Endothelial cell (in vitro differentiated cells): Measurements from ENCODE around the gene ATP23. TPM values are rescaled to one million over a fixed set of nuclear protein-coding genes. Genes with fewer than 3 reads are reported as not detected.

Experiments used
- DNase-seq: peaks from one replicate; pipeline ENCODE4 v3.0.0; 2021; ENCODE audit warnings: low spot score
- H3K27ac Mint-ChIP-seq: one replicate; pipeline ENCODE4 v1.8.0; 2021; ENCODE audit warnings: mixed read lengths, inconsistent platforms; ENCODE audit not compliant: unreplicated experiment
- H3K27me3 Mint-ChIP-seq: one replicate; pipeline ENCODE4 v1.8.0; 2021; ENCODE audit warnings: mild to moderate bottlenecking, moderate library complexity, mixed read lengths, inconsistent platforms; ENCODE audit not compliant: unreplicated experiment
- H3K36me3 Mint-ChIP-seq: one replicate; pipeline ENCODE4 v1.8.0; 2021; ENCODE audit warnings: mild to moderate bottlenecking, low read depth, mixed read lengths, inconsistent platforms; ENCODE audit not compliant: unreplicated experiment
- H3K4me1 Mint-ChIP-seq: one replicate; pipeline ENCODE4 v1.8.0; 2021; ENCODE audit warnings: mild to moderate bottlenecking, mixed read lengths, inconsistent platforms; ENCODE audit not compliant: unreplicated experiment
- H3K4me3 Mint-ChIP-seq: one replicate; pipeline ENCODE4 v1.8.0; 2021; ENCODE audit warnings: mild to moderate bottlenecking, mixed read lengths, inconsistent platforms; ENCODE audit not compliant: unreplicated experiment
- H3K9me3 Mint-ChIP-seq: one replicate; pipeline ENCODE4 v1.8.0; 2021; ENCODE audit warnings: mixed read lengths, inconsistent platforms; ENCODE audit not compliant: unreplicated experiment
- total RNA-seq: library from RNA; stranded (reverse); fragmentation: NEBNext Ultra II Directional; extraction: Animal tissue kit (Norgen Biotek cat#: 25700); gene quantifications from one replicate; pipeline ENCODE4 v1.2.1, GENCODE V29; 2021; ENCODE audit not compliant: unreplicated experiment
- TF ChIP-seq, protein P1 (sequence below): fragments of 200-600 bp; sonication (generic); IDR thresholded peaks from one replicate; pipeline ENCODE4 v1.5.0; 2021; ENCODE audit warnings: antibody characterized with exemption; ENCODE audit not compliant: unreplicated experiment

Gene ATP23
- total RNA-seq, 1 donor from 2014 or later: 3.1 TPM

DNA sequence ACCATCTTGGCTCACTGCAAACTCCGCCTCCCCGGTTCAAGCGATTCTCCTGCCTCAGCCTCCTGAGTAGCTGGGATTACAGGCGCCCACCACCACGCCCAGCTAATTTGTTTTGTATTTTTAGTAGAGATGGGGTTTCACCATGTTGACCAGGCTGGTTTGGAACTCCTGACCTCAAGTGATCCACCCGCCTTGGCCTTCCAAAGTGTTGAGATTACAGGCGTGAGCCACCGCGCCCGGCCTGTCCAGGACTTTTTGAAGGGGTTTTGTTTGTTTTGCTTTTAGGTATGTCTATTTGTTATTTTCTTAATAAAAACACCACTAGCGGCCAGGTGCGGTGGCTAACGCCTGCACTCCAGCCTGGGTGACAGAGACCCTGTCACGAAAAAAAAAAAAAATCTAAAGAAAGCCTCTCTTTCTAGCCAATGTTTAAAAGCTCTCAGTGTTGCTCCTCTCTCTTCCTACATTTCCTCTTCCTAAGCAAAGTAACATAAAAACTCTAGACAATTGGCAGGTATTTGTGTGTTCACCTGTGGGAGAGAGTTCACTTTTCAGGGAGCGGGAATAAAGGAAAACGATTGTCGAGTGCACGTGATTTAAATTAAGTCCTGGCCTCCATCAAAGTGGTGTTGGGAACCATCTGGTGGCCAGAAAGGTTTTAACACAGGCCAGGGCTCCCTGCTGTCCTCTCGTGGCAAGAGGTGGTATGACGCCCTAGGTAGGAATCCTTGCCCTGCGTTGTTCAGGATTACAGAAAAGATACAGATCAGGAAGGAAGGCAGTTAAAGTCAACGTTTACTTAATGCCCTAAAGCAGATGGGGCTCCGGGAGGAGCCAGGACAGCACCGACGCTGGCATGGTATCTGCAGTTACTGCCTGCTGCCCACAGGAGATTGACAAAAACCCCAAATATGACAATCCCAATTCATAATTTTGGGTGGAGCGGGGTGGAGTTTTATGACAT lies 36.2 kb upstream of the ATP23 start:
- H3K36me3 Mint-ChIP-seq: no peaks in the 10 kb centered on the region
- TF ChIP-seq, protein P1, sequence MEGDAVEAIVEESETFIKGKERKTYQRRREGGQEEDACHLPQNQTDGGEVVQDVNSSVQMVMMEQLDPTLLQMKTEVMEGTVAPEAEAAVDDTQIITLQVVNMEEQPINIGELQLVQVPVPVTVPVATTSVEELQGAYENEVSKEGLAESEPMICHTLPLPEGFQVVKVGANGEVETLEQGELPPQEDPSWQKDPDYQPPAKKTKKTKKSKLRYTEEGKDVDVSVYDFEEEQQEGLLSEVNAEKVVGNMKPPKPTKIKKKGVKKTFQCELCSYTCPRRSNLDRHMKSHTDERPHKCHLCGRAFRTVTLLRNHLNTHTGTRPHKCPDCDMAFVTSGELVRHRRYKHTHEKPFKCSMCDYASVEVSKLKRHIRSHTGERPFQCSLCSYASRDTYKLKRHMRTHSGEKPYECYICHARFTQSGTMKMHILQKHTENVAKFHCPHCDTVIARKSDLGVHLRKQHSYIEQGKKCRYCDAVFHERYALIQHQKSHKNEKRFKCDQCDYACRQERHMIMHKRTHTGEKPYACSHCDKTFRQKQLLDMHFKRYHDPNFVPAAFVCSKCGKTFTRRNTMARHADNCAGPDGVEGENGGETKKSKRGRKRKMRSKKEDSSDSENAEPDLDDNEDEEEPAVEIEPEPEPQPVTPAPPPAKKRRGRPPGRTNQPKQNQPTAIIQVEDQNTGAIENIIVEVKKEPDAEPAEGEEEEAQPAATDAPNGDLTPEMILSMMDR: peak; percentile 97
- peak; percentile 90 for DNase-seq
- no peak overlapping the region for H3K27ac Mint-ChIP-seq
- H3K27me3 Mint-ChIP-seq: peaks cover 8% of the 10 kb centered on the region
- peaks cover 7% of the 10 kb centered on the region for H3K4me1 Mint-ChIP-seq
- H3K9me3 Mint-ChIP-seq: no peaks in the 10 kb centered on the region
- no peak overlapping the region for H3K4me3 Mint-ChIP-seq

DNA sequence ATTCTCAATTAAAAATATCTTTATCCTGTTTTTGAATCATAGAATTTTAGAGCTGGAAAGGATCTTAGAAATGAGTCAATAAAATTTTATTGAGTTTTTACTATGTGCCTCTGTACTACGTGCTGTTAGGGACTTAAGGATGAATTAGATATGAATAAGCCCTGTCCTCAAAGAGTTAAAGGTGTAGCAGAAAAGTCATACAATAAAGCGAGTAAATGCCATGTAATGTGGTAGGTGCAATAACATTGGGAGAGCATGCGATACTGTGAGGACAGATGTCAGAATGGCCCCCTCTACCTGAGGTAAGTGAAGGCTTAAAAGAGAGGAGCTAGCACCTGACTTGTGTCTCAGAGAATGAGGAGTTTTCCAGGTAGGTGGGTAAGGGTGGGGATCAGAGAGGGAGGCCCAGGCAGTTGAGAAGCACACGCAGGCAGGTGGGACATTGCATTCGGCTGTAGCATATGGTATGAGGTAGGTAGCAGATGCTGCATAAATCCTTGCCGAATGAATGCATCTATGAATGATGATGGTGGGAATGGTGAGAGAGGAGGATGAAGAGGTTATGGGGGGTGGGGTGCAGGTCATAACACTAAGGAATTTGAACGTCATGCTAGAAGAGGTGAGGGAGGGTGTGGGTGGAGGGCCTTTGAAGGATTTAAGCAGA lies 35.4 kb upstream of the ATP23 start:
- TF ChIP-seq, protein P1: no peak
- Mint-ChIP-seq H3K9me3 (no peaks in the 10 kb centered on the region), H3K4me3 (no peak overlapping the region), H3K27me3 (peaks cover 8% of the 10 kb centered on the region), H3K27ac (no peak overlapping the region), H3K4me1 (peaks cover 7% of the 10 kb centered on the region), H3K36me3 (no peaks in the 10 kb centered on the region)
- DNase-seq: no peak

DNA sequence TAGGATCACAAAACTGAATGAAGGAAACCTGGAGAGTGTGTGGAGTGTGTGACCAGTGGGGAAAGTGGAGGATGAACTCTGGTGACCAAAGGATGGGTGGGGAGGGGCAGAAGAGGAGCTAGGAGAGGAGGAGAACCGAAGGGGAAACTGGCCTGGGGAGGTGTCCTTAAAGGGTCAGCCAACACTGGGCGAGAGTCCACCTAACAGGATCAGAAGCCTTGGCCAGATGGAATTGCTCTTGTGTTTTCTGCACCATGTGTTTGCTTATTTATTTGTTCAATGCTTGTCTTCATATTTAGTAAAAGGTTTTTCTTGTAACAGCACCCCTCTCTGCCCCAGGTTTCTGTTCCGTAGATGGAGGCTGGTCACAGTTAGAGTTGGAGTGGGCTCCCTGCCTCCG lies 34.5 kb upstream of the ATP23 start:
- no peaks in the 10 kb centered on the region for H3K9me3 Mint-ChIP-seq
- H3K36me3 Mint-ChIP-seq: no peaks in the 10 kb centered on the region
- DNase-seq: no peak
- H3K4me1 Mint-ChIP-seq: peaks cover 7% of the 10 kb centered on the region
- H3K4me3 Mint-ChIP-seq: no peak overlapping the region
- H3K27ac Mint-ChIP-seq: no peak overlapping the region
- TF ChIP-seq, protein P1: no peak
- H3K27me3 Mint-ChIP-seq: peaks cover 8% of the 10 kb centered on the region

DNA sequence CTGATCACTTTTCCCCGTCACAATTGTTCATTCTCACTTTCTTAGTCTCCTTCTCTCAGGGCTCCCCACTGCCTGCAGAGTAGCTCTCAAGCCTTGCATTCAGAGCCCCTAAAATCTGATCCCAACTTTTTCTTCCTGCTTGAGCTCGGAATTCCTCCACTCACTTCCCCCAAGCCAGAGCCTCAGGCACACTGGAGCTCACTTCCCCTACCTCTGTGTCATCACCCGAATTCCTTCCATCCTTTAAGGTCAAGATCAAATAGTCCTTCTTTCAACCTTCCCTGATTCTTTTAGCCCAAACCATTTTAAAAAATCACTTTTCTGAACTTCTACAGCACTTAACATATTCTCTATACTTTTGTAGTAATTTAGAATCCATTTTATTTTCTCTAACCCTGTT lies 34.1 kb upstream of the ATP23 start:
- Mint-ChIP-seq H3K36me3 (no peaks in the 10 kb centered on the region), H3K4me3 (no peak overlapping the region), H3K27ac (no peak overlapping the region), H3K27me3 (peaks cover 8% of the 10 kb centered on the region), H3K4me1 (peaks cover 7% of the 10 kb centered on the region), H3K9me3 (no peaks in the 10 kb centered on the region)
- TF ChIP-seq, protein P1: no peak
- no peak for DNase-seq

DNA sequence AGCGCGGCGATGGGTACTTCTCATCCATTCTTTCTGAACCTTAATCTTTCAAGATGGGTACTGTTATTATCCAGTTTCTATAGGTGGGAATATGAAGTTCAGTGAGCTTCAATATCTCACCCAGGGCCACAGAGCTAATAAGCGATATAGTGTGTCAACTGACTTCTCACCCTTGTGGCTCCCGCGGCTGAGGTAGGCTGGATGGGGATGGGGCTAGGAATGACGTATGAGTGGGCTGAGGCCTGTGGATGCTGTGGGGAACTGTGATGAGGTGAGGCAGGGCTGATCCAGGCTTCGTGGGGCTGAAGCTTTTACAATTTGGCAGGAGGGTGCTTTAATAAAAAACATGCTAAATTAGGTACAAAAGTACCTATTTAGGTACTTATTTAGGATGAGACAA lies 32.9 kb upstream of the ATP23 start:
- no peak for DNase-seq
- no peak overlapping the region for H3K4me3 Mint-ChIP-seq
- H3K27ac Mint-ChIP-seq: no peak overlapping the region
- H3K36me3 Mint-ChIP-seq: no peaks in the 10 kb centered on the region
- H3K9me3 Mint-ChIP-seq: no peaks in the 10 kb centered on the region
- TF ChIP-seq, protein P1: no peak
- peaks cover 7% of the 10 kb centered on the region for H3K4me1 Mint-ChIP-seq
- H3K27me3 Mint-ChIP-seq: peaks cover 8% of the 10 kb centered on the region
